Loucy (cell line): ENCODE results near the gene TRRAP.

Experiments used
- H2AFZ ChIP-seq: fragments of 200-600 bp; sonication (generic); 2 replicates; pipeline ENCODE4 v1.6.0; 2016; ENCODE audit warnings: antibody characterized with exemption, mild to moderate bottlenecking, low read length, moderate library complexity
- H3F3A ChIP-seq: fragments of 200-600 bp; 2 replicates; pipeline ENCODE4 v1.6.0; 2016; ENCODE audit warnings: antibody characterized with exemption, low read depth, mild to moderate bottlenecking
- H3K27me3 ChIP-seq: fragments of 200-600 bp; sonication (generic); 2 replicates; pipeline ENCODE4 v1.6.1; 2014; ENCODE audit warnings: low read length, mild to moderate bottlenecking; ENCODE audit not compliant: insufficient read depth, poor library complexity, severe bottlenecking
- H3K36me3 ChIP-seq: fragments of 200-600 bp; sonication (generic); 2 replicates; pipeline ENCODE4 v1.6.1; 2016; ENCODE audit warnings: low read length; ENCODE audit not compliant: insufficient read depth
- H3K4me1 ChIP-seq: fragments of 200-600 bp; sonication (generic); 2 replicates; pipeline ENCODE4 v1.5.1; 2014; ENCODE audit warnings: low read length, mild to moderate bottlenecking; ENCODE audit not compliant: insufficient read depth, poor library complexity, severe bottlenecking
- H3K4me2 ChIP-seq: fragments of 200-600 bp; sonication (generic); 2 replicates; pipeline ENCODE4 v1.6.0; 2014; ENCODE audit warnings: antibody characterized with exemption, low read length, low read depth, mild to moderate bottlenecking; ENCODE audit not compliant: poor library complexity, severe bottlenecking
- H3K4me3 ChIP-seq: fragments of 200-600 bp; sonication (generic); 2 replicates; pipeline ENCODE4 v1.5.1; 2014; ENCODE audit warnings: low read length, mild to moderate bottlenecking, mixed read lengths; ENCODE audit not compliant: poor library complexity, severe bottlenecking
- H3K79me2 ChIP-seq: fragments of 200-600 bp; sonication (generic); 2 replicates; pipeline ENCODE4 v1.6.1; 2014; ENCODE audit warnings: low read length; ENCODE audit not compliant: insufficient read depth
- H3K9ac ChIP-seq: fragments of 200-600 bp; sonication (generic); 2 replicates; pipeline ENCODE4 v1.6.0; 2014; ENCODE audit warnings: mild to moderate bottlenecking, low read depth, low read length, moderate library complexity; ENCODE audit not compliant: poor library complexity, severe bottlenecking
- H3K9me2 ChIP-seq: fragments of 200-600 bp; sonication (generic); replicated peaks from 2 replicates; pipeline ENCODE4 v1.6.1; 2016; ENCODE audit warnings: low read depth, low read length, mixed read lengths
- H3K9me3 ChIP-seq: fragments of 200-600 bp; sonication (generic); 2 replicates; pipeline ENCODE4 v1.6.1; 2014; ENCODE audit warnings: mild to moderate bottlenecking, antibody characterized with exemption, low read length, low read depth; ENCODE audit not compliant: insufficient read depth
- H4K20me1 ChIP-seq: fragments of 200-600 bp; sonication (generic); 2 replicates; pipeline ENCODE4 v1.6.0; 2014; ENCODE audit warnings: antibody characterized with exemption, low read length, mild to moderate bottlenecking; ENCODE audit not compliant: insufficient read depth, poor library complexity, severe bottlenecking
- EZH2phosphoT487 ChIP-seq: fragments of 200-600 bp; IDR thresholded peaks from 2 replicates; pipeline ENCODE4 v1.6.1; 2018; ENCODE audit warnings: antibody characterized with exemption, mild to moderate bottlenecking, moderate library complexity, borderline replicate concordance
- TF ChIP-seq, protein P1 (sequence below): fragments of 200-600 bp; sonication (generic); conservative IDR thresholded peaks from 2 replicates; pipeline ENCODE4 v1.5.1; 2014; ENCODE audit warnings: mild to moderate bottlenecking, antibody characterized with exemption, low read length

The TRRAP gene

GRCh38 chr7:99002827-99003212, 124.5 kb downstream of the TRRAP start:
- H3K79me2 ChIP-seq: no peaks in the 10 kb centered on the region

GRCh38 chr7:99003419-99003818, 125.1 kb downstream of the TRRAP start:
- Histone ChIP-seq H3K4me1 (no peaks in the 10 kb centered on the region), H3F3A (no peaks in the 10 kb centered on the region), H3K4me2 (no peak overlapping the region), H2AFZ (no peak overlapping the region), H3K79me2 (no peaks in the 10 kb centered on the region), H3K4me3 (no peak overlapping the region), H3K9ac (no peak overlapping the region), H3K9me2 (no peaks in the 10 kb centered on the region), H3K9me3 (no peaks in the 10 kb centered on the region), H3K36me3 (peaks cover 83% of the 10 kb centered on the region; the same call in 1 of the 2 replicates), H4K20me1 (no peaks in the 10 kb centered on the region), H3K27me3 (no peaks in the 10 kb centered on the region)
- TF ChIP-seq, protein P1, sequence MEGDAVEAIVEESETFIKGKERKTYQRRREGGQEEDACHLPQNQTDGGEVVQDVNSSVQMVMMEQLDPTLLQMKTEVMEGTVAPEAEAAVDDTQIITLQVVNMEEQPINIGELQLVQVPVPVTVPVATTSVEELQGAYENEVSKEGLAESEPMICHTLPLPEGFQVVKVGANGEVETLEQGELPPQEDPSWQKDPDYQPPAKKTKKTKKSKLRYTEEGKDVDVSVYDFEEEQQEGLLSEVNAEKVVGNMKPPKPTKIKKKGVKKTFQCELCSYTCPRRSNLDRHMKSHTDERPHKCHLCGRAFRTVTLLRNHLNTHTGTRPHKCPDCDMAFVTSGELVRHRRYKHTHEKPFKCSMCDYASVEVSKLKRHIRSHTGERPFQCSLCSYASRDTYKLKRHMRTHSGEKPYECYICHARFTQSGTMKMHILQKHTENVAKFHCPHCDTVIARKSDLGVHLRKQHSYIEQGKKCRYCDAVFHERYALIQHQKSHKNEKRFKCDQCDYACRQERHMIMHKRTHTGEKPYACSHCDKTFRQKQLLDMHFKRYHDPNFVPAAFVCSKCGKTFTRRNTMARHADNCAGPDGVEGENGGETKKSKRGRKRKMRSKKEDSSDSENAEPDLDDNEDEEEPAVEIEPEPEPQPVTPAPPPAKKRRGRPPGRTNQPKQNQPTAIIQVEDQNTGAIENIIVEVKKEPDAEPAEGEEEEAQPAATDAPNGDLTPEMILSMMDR: no peak
- no peak for TF ChIP-seq EZH2phosphoT487

More at GRCh38 chr7:99002827-99003212, 124.5 kb downstream of the TRRAP start:
- Histone ChIP-seq H3F3A (no peaks in the 10 kb centered on the region), H3K4me1 (no peaks in the 10 kb centered on the region), H3K4me3 (no peak overlapping the region), H3K4me2 (no peak overlapping the region), H3K27me3 (no peaks in the 10 kb centered on the region), H3K9me2 (no peaks in the 10 kb centered on the region), H2AFZ (no peak overlapping the region), H3K9me3 (no peaks in the 10 kb centered on the region), H3K9ac (no peak overlapping the region), H3K36me3 (peaks cover 82% of the 10 kb centered on the region; the same call in 1 of the 2 replicates), H4K20me1 (no peaks in the 10 kb centered on the region)
- TF ChIP-seq, protein P1: no peak
- no peak for TF ChIP-seq EZH2phosphoT487

- Histone ChIP-seq H3K9me3 (no peaks in the 10 kb centered on the region), H3K9me2 (no peaks in the 10 kb centered on the region), H3K79me2 (no peaks in the 10 kb centered on the region), H3K27me3 (no peaks in the 10 kb centered on the region), H3K4me2 (no peak overlapping the region), H3K36me3 (peaks cover 83% of the 10 kb centered on the region; the same call in 1 of the 2 replicates), H3F3A (no peaks in the 10 kb centered on the region), H3K4me3 (no peak overlapping the region), H2AFZ (no peak overlapping the region), H3K9ac (no peak overlapping the region), H4K20me1 (no peaks in the 10 kb centered on the region), H3K4me1 (no peaks in the 10 kb centered on the region)
- no peak for TF ChIP-seq EZH2phosphoT487
- TF ChIP-seq, protein P1: no peak
Measured at GRCh38 chr7:99004216-99004615, 125.9 kb downstream of the TRRAP start.
